ENCODE measurements around the gene MYH9.

DNA sequence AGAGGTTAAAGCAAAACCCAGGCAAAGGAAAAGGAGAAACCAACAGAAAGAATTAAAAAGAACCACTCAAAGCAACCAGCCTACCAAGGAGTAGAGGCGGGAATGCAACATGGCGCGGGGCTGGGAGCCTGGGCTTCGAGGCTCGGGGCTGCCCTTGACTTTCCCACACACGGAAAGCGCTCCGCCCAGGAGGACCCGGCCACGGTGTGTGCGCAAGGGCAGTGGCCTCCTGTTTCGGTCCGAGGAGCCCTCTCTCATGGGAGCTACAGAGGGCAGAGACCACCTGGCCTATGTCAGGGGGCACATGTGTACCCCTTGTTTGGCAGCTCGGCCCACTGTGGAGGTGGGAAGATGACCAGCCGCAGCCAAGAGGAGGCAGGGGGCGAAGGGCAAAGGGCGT, 78.9 kb downstream of the MYH9 start:
- TF ChIP-seq CTCF (IDR thresholded peaks at IDR 0.05; ENCODE audit: low read length), result no peak
- TF ChIP-seq EZH2 (optimal IDR thresholded peaks at IDR 0.05; ENCODE audit: low read depth, low read length), result no peak
- no peak for TF ChIP-seq EZH2phosphoT487 (IDR thresholded peaks at IDR 0.05; ENCODE audit: low read length)
